Adipose tissue (tissue), 3 donors: ENCODE measurements around the gene ANO3. TPM values are rescaled to one million over a fixed set of nuclear protein-coding genes. Genes with fewer than 3 reads are reported as not detected.

Experiments used
- H3K27ac ChIP-seq: one replicate; pipeline ENCODE4 v1.5.1; 2013; ENCODE audit warnings: low read depth, low read length
- WGBS, 3 donors: extraction: QIAGEN DNeasy Blood & Tissue Kit; methylation state at CpG; one replicate each; pipeline ENCODE4 v1.1.7; 2013; 5-methylcytosine and 5-hydroxymethylcytosine counted together
- polyA plus RNA-seq, 3 donors: library from polyadenylated mRNA; stranded (reverse); fragments of 200-250 nt; gene quantifications; one replicate each; pipeline ENCODE4 v1.2.3, GENCODE V29; 2013
- donor health status: healthy with polysubstance abuse.
- donor health status: Bipolar disorder and iron deficiency.
- donor health status: healthy.

ANO3 gene
- polyA plus RNA-seq, 3 donors = 0.11 to 0.41 (median 0.24) TPM

DNA sequence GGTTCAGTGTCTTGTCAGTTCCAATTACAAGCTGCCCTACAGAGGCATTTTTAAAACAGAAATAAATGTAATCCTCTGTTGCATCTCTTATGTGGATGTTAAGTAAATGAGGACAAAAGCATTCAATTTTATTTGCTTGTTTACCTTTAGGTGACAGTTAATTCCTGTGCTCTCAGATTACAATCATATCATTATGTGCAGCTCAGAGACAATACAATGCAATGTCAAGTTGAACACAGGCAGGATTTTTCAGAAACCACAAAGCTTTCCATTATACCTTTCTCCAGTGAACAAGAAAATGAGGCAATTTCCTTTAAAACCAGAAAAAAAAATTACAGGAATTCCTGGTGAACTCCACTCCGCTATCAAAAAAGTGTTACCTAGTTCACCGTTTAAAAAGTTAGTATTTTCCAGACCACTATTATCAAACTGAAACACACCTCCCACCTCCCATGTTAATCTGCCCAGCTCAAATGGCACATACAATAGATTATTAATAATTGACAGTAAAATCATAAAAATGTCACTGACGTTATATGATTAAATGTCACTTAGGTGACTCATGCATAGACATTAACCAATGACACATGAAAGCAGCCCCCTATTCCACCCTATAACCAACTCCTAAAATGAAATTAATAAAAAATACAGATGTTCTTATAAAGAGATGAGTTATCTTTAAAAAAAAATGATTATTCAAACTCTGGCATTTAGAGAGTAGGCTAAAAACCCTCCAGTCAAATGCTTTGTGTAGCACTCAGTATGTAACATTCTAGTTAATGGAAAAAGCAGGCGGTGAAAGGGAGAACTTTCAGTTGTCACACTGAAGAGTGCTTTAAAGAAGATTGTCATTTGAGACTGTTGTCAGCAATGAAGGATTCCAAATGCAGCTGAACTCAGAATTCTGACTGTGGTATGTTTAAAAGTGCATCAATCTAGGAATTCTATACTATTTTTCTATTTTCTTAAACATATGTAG is 141.6 kb downstream of the ANO3 start:
- 24 to 46% (median 43%) methylated on average over 4 of the region's 4 CpGs for WGBS, 3 donors
- no peak overlapping the region for H3K27ac ChIP-seq

DNA sequence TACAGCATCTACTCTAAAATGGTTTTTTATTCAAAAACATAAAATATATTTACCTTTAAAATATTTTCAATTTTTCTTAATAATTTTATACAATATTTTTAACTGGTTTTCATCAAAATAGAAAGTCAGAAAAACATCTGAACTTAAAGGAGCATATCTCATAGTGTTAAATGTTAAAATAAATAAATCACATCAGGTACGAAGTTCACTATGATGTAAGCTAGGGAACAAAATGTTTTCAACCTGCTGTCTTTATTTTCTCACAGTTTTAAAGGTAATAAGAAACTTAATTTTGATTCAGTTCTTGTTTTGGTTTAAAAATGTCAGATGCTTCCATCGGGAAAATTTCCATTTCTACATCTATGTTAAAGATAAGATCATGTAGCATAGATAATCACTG is 142.5 kb downstream of the ANO3 start:
- H3K27ac ChIP-seq = no peak overlapping the region
- 27 to 83% (median 78%) methylated on average over 2 of the region's 2 CpGs for WGBS, 3 donors

DNA sequence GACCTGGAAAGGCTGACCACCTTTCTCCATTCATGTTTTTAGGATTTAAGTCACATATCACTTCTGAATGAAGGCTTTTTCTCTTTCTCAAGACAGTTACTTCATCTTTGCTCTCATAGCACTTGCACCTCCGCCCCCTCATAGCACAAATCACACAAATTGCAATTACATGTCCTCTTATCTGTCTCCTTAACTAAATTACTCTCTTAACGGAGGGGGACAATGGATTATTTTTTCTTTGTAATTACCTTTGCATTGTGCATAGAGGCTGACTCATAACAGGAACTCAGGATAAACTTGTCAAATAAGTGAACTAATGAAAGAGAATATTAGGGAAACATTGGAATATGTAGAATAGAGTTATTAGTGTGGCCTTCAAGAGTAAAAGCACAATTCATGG is 145.5 kb downstream of the ANO3 start:
- WGBS, 3 donors = 42 to 65% (median 58%) methylated on average over 2 of the region's 2 CpGs

DNA sequence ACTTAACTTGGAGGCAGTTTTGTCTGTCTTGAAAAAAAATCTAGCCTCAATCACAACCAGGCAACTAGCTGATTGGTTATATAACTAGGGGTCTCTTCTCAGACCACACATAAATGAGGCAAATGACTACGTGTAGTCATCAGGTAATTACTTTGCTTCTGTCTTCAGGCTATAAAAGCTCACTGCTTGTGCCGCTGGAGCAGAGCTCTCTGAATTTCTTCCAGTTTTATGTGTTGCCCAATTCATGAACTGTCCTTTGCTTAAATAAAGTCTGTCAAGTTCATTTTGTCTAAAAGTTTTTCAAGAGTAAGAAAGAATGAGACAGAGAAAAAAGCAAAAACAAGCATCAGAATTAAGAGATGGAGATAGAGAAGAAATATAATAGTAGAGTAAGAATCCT is 146.8 kb downstream of the ANO3 start:
- H3K27ac ChIP-seq = no peak overlapping the region
- 53 to 69% (median 68%) methylated on average over 2 of the region's 2 CpGs for WGBS, 3 donors

More for the DNA sequence above, 145.5 kb downstream of the ANO3 start:
- H3K27ac ChIP-seq = no peak overlapping the region

DNA sequence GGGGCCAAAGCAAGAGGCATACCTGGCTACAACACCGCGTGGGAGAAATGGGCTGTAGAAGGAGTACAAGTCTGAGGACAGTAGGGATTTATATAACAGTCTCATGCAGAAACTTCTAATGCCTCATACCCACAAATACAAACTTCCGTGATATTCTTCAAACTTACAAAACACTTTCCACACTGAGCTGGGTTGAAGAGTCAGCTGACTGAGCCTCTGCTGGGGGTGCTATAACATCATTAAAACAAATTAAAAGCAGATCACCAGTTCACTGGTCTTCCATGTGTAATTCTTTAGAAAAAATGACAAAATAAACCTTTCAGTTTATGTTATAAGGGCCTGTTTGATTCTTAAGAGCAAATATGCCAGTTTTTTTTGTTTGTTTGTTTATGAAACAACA is 148.1 kb downstream of the ANO3 start:
- WGBS, 3 donors = 59 to 91% (median 84%) methylated on average over 3 of the region's 3 CpGs
- no peak overlapping the region for H3K27ac ChIP-seq

DNA sequence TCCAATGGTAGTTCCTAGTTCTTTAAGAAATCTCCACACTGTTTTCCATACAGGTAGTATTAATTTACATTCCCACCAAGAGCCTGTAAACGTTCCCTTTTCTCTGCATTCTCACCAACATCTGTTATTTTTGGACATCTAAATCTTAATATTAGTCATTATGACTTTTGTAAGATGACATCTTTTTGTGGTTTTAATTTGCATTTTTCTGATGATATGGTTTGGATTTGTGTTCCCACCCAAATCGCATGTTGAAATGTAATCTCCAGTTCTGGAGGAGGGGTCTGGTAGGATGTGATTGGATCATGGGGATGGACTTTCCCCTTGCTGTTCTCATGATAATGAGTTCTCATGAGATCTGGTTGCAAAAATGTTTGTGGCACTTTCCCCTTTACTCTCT is 151.2 kb downstream of the ANO3 start:
- H3K27ac ChIP-seq = no peak overlapping the region
- WGBS, 3 donors = 54 to 65% (median 59%) methylated on average over 2 of the region's 2 CpGs

- WGBS, 3 donors = 77 to 85% (median 83%) methylated on average over 6 of the region's 6 CpGs
- H3K27ac ChIP-seq = no peak overlapping the region
Observed at GRCh38 chr11:26490546-26490945, 158.6 kb downstream of the ANO3 start.

GRCh38 chr11:26493616-26494015 is 161.7 kb downstream of the ANO3 start:
- WGBS, 3 donors = 12 to 21% (median 12%) methylated on average over 1 of the region's 1 CpG

DNA sequence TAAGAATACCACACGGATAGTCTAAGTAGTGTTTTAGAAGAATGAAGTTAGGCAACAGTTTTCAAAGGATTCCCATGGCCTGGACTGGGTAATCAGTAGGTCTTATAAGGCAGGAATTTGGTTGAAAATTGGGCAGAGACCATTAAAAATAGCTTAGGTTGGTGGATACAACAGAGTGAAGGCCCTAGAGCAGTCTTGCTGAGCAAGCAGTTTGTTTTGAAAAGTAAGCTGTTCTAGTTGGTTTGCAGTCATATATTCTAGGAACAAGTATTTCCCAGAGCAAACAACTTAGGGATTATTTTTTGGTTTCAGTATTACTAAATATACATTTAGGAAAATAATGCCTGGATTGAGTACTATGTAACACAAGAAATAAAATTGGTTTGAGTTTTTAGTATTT is 175.3 kb downstream of the ANO3 start:
- WGBS, 3 donors = 0 to 35% (median 0%) methylated on average over 1 of the region's 1 CpG
- H3K27ac ChIP-seq = no peak overlapping the region

More at GRCh38 chr11:26493616-26494015, 161.7 kb downstream of the ANO3 start:
- H3K27ac ChIP-seq = no peak overlapping the region

GRCh38 chr11:26510164-26510563 is 178.2 kb downstream of the ANO3 start:
- no peak overlapping the region for H3K27ac ChIP-seq
- WGBS, 3 donors = 89 to 96% (median 90%) methylated on average over 2 of the region's 2 CpGs

- H3K27ac ChIP-seq = no peak overlapping the region
- 63 to 80% (median 77%) methylated on average over 2 of the region's 2 CpGs for WGBS, 3 donors
Observed at GRCh38 chr11:26510756-26511155, 178.8 kb downstream of the ANO3 start.

DNA sequence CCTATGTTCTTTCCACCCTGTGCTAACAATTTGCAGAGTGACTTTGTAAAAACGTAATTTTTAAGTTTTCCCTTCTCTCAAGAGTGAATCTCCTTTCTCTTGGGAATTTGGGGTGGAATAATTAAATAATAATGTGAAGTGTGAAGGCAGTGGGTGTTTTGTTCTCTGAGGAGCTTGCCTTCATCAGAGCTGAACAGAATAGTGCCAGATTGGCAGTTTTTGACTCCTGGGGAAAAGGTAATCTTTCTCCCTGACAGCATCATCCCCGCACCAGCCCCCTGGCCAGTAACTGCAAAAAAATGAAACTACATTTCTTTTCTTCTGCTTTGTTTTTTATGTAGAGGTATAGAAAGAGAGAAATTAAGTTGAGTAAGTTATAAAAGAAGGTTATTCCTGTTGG is 180.3 kb downstream of the ANO3 start:
- H3K27ac ChIP-seq = no peak overlapping the region
- WGBS, 3 donors = 52 to 67% (median 64%) methylated on average over 2 of the region's 2 CpGs

- 73 to 80% (median 77%) methylated on average over 2 of the region's 2 CpGs for WGBS, 3 donors
- no peak overlapping the region for H3K27ac ChIP-seq
Observed at GRCh38 chr11:26519469-26519868, 187.5 kb downstream of the ANO3 start.

- H3K27ac ChIP-seq = no peak overlapping the region
- WGBS, 3 donors = 65 to 69% (median 67%) methylated on average over 12 of the region's 12 CpGs
Observed at GRCh38 chr11:26522912-26523610, 191.1 kb downstream of the ANO3 start.

GRCh38 chr11:26527685-26528084 is 195.8 kb downstream of the ANO3 start:
- 34 to 68% (median 53%) methylated on average over 1 of the region's 1 CpG for WGBS, 3 donors
- no peak overlapping the region for H3K27ac ChIP-seq

DNA sequence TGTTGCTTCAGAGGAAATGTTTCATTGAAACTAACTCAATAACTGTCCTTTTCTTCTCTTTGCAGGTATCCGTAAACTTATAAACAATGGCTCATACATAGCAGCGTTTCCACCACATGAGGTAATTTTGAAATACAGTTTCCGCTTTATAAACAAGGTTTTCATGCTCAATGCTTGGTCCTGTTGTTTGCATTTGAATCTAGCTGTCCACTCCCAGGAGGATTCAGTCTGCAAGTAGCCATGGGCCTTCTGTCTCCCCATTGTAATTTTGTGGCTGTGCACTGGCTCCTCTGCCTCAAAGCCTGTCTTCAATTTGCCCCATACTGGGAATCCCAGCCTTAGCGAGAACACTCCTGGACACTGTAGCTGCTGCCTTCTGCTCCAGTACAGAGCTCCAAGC is 205.4 kb downstream of the ANO3 start:
- WGBS, 3 donors = 87 to 95% (median 92%) methylated on average over 4 of the region's 4 CpGs

DNA sequence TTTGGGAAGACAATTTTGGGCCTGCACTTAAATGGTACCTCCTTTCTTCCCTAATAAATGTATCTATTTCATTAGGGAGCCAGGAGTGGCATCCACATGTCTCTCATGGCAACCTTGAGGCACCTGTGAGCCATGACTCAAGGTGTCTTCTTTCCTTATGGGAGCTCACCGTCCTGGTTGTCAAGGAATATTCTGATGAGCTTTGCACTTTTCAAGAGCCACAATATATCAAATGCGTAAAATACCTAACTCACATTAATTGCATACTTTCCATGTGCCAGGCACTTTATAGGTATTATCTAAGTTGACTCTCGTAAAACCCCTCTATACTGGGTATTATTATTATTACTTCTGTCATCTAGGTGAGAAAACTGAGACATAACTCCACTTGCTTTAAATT is 207.6 kb downstream of the ANO3 start:
- WGBS, 3 donors = 81 to 90% (median 85%) methylated on average over 3 of the region's 3 CpGs
- no peak overlapping the region for H3K27ac ChIP-seq

More for the DNA sequence above, 205.4 kb downstream of the ANO3 start:
- no peak overlapping the region for H3K27ac ChIP-seq

DNA sequence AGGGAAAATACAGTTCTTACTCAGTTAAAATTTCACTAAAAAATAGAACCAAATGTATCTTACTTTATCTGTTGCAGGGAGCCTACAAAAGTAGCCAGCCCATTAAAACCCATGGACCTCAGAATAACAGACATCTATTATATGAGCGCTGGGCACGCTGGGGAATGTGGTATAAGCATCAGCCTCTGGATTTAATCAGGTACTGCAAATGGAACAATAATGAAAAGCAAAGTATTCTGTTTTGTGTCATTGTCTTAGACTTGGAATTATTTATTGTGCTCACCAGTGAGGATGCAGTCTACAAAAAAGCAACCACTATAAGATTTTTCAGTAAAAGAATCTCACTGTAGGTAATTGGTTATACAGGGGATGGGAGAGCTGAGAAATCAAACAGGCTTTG is 209.9 kb downstream of the ANO3 start:
- H3K27ac ChIP-seq = no peak overlapping the region
- WGBS, 3 donors = 64 to 82% (median 74%) methylated on average over 2 of the region's 2 CpGs

DNA sequence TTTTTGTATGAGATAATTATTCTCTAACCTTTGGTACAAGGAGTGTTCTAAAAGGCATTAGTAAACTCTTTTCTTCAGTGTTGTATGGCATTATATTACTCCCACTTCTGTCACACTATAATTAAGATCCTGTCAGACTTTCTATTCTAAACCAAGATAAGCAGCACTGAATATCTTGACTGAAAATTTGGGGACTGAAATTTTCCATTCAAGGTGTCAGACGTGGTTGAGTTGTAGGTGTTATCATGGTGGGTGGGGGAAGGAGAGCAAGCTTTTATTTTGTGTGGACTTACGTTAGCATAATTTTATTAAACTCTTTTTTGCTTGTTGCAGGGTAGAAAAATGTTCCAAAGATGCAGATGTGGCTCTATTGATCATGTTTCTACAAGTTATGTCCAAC is 217.2 kb downstream of the ANO3 start:
- H3K27ac ChIP-seq = no peak overlapping the region
- 41 to 52% (median 42%) methylated on average over 2 of the region's 2 CpGs for WGBS, 3 donors
